ENCODE results near the gene GPHN. TPM values are rescaled to one million over a fixed set of nuclear protein-coding genes. Genes with fewer than 3 reads are reported as not detected.

Gene GPHN
- total and polyA plus RNA-seq, 8 donors, result 15.7 to 98.7 (median 35.7) TPM

DNA sequence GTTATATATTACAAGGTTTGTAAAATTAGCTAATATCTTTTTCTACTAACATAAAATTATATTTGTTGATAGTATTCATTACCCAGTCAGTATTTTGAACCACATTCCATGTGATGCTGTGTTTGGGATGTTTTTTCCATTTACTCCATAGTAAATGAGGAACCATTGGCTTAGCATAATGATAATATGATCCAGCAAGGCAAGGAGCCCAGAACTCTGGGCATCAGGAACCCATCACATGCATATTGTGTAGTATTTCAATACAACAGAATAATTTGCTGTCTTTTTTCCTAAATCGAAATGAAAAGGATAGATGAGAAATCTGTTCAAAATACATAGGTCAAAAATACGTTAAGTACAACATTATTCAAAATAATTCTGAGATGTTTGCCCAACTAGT is 632.6 kb downstream of the GPHN start:
- Histone ChIP-seq H3K4me1 (no peaks in the 10 kb centered on the region), H3K4me3 (no peak overlapping the region), H3K9me3 (no peaks in the 10 kb centered on the region), H3K36me3 (peaks cover 0 to 25% (median 16%) of the 10 kb centered on the region in 4 donors), H3K27ac (no peak overlapping the region), H3K27me3 (no peaks in the 10 kb centered on the region)
- TF ChIP-seq POLR2A (IDR thresholded peaks at IDR 0.05) (no peak), EP300 (IDR thresholded peaks at IDR 0.05) (no peak), POLR2AphosphoS5 (IDR thresholded peaks at IDR 0.05) (no peak)
- TF ChIP-seq, protein P1, sequence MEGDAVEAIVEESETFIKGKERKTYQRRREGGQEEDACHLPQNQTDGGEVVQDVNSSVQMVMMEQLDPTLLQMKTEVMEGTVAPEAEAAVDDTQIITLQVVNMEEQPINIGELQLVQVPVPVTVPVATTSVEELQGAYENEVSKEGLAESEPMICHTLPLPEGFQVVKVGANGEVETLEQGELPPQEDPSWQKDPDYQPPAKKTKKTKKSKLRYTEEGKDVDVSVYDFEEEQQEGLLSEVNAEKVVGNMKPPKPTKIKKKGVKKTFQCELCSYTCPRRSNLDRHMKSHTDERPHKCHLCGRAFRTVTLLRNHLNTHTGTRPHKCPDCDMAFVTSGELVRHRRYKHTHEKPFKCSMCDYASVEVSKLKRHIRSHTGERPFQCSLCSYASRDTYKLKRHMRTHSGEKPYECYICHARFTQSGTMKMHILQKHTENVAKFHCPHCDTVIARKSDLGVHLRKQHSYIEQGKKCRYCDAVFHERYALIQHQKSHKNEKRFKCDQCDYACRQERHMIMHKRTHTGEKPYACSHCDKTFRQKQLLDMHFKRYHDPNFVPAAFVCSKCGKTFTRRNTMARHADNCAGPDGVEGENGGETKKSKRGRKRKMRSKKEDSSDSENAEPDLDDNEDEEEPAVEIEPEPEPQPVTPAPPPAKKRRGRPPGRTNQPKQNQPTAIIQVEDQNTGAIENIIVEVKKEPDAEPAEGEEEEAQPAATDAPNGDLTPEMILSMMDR (IDR thresholded peaks at IDR 0.05), result no peak
- WGBS, 5 donors, result 67 to 96% (median 88%) methylated on average over 2 of the region's 2 CpGs
- no peak for DNase-seq
- intact Hi-C loops (cut with DNase I; ENCODE audit: low total_unique reads), result no loop called here

DNA sequence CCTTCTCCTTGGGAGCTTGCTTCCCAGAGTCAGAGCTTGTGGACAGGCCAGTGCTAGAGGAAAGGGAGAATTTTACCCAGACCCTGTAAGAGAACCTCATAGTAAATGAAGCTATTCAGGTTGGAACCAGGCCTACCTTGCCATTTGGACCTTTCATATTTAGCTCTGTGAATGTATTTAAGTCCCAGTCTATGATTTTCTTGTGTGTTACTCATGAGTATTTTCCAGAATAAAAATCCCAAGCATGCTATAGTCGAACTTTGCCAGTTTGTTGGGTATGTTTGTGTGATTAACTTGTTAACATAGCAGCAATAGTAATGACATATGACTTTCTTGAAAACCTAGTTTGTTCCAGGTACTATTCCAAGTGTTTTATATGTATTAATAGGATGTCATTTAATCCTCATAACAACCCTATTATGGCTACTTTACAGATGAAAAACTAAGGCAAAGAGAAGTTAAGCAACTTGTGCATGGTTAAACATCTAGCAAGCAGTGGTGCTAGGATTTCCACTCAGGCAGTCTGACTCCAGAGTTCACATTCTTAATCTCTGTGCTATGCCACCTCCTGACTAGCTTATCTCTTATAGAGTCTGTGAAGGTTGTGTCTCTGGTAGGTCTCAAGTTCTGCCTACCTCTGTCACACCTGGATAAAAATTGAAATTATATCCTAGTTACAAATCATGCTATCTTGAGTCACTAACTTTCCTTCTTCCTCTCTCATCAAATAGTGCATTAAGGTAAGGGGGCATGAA is 633.4 kb downstream of the GPHN start:
- Histone ChIP-seq H3K9me3 (no peaks in the 10 kb centered on the region), H3K36me3 (peaks cover 0 to 31% (median 18%) of the 10 kb centered on the region in 4 donors), H3K4me3 (no peak overlapping the region), H3K27me3 (no peaks in the 10 kb centered on the region), H3K4me1 (no peaks in the 10 kb centered on the region), H3K27ac (no peak overlapping the region)
- WGBS, 5 donors, result 35 to 85% (median 42%) methylated on average over 1 of the region's 1 CpG
- TF ChIP-seq POLR2AphosphoS5 (IDR thresholded peaks at IDR 0.05) (no peak), POLR2A (IDR thresholded peaks at IDR 0.05) (no peak), EP300 (IDR thresholded peaks at IDR 0.05) (no peak)
- TF ChIP-seq, protein P1 (IDR thresholded peaks at IDR 0.05), result no peak
- intact Hi-C loops (cut with DNase I; ENCODE audit: low total_unique reads), result no loop called here
- no peak for DNase-seq

DNA sequence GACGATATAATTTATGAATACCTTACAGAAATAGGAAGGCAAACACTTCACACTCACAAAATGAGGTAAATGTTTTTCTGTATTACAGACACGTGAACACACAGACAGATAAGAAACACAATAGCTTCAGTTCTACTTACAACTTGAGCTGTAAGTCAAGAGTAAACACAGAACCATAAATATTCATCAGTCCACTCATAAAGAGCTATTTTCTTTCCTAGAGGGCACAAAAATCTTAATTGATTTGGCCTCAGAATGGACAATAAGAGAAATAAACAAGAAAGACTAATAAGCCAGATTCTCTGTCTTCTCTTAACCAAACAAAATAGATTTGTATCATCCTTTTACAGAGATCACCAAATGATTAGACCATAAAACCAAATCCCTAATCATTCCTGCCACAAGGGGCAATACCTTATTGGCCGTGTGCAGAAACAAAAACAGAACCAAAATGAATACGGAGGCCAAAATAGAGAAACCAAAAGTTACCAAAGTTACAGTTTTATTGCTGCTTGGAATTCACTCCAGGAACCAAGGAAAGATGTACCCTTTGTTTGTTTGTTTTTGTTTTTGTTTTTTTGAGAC is 643.2 kb downstream of the GPHN start:
- TF ChIP-seq POLR2A (IDR thresholded peaks at IDR 0.05) (no peak), EP300 (IDR thresholded peaks at IDR 0.05) (no peak), POLR2AphosphoS5 (IDR thresholded peaks at IDR 0.05) (no peak)
- TF ChIP-seq, protein P1 (IDR thresholded peaks at IDR 0.05), result no peak
- WGBS, 5 donors, result 60 to 73% (median 61%) methylated on average over 4 of the region's 4 CpGs
- intact Hi-C loops (cut with DNase I; ENCODE audit: low total_unique reads), result no loop called here

DNA sequence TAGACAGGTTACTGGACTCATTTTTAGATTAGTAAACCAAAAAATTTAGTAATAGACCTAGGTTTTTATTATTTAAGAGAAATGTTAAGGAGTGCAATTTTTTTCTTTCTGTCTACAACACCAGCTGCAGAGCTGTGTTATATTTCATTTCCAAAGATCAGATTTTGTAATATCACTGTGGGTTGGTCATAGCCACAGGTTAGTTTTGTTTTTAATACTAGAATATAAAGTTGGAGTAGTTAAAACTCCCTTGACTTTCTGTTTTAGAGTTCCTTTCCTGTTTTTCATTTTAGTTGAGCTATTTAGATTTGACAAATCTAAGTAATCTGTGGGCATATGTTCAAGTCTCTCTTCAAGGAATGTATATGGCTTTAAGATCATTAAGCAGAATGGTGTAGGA is 650.6 kb downstream of the GPHN start:
- DNase-seq, result no peak
- Histone ChIP-seq H3K36me3 (no peaks in the 10 kb centered on the region), H3K27ac (no peak overlapping the region), H3K4me3 (no peak overlapping the region), H3K27me3 (no peaks in the 10 kb centered on the region), H3K9me3 (no peaks in the 10 kb centered on the region), H3K4me1 (no peaks in the 10 kb centered on the region)
- intact Hi-C loops (cut with DNase I; ENCODE audit: low total_unique reads), result no loop called here
- TF ChIP-seq EP300 (IDR thresholded peaks at IDR 0.05) (no peak), POLR2A (IDR thresholded peaks at IDR 0.05) (no peak), POLR2AphosphoS5 (IDR thresholded peaks at IDR 0.05) (no peak)

More for the DNA sequence above, 643.2 kb downstream of the GPHN start:
- no peaks in the 10 kb centered on the region for H3K27me3 ChIP-seq
- no peak overlapping the region for H3K4me3 ChIP-seq
- no peaks in the 10 kb centered on the region for H3K9me3 ChIP-seq
- no peak for DNase-seq
- H3K4me1 ChIP-seq, result no peaks in the 10 kb centered on the region
- H3K27ac ChIP-seq, result no peak overlapping the region
- H3K36me3 ChIP-seq, result peaks cover 0 to 5% (median under 1%) of the 10 kb centered on the region in 4 donors

DNA sequence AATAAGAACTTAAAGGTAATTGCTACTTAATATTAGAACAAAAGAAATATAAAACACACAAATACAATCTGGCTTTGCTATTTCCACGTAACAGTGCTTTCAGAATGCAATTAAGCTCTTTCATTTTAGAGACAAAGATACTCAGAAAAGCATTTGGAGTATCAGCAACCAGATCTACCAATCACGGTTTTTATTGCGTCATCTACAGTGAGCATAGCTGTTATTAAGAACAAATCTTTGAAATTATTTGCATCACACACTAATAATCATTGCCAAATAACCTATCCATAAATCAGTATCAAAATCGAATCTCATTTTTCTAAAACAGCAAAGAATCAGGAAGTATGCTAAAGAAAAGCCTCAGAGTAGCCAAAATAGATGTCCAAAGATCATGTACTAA is 654.4 kb downstream of the GPHN start:
- Histone ChIP-seq H3K9me3 (no peaks in the 10 kb centered on the region), H3K27me3 (no peaks in the 10 kb centered on the region), H3K36me3 (no peaks in the 10 kb centered on the region), H3K27ac (no peak overlapping the region), H3K4me3 (no peak overlapping the region), H3K4me1 (no peaks in the 10 kb centered on the region)
- intact Hi-C loops (cut with DNase I; ENCODE audit: low total_unique reads), result no loop called here
- DNase-seq, result no peak
- 80 to 89% (median 88%) methylated on average over 4 of the region's 4 CpGs for WGBS, 5 donors
- TF ChIP-seq EP300 (IDR thresholded peaks at IDR 0.05), result no peak
- no peak for TF ChIP-seq POLR2AphosphoS5 (IDR thresholded peaks at IDR 0.05)
- TF ChIP-seq, protein P1 (IDR thresholded peaks at IDR 0.05), result no peak
- TF ChIP-seq POLR2A (IDR thresholded peaks at IDR 0.05), result no peak
